ENCODE measurements around the gene CACNB3.
"Not testable (repeated sequence)": the region's sequence is repeated elsewhere in the genome, so short reads cannot be mapped to it uniquely, and the experiment has no call there.

The CACNB3 gene

GRCh38 chr12:48857278-48857994 lies 39.1 kb downstream of the CACNB3 start:
- no peak for DNase-seq

GRCh38 chr12:48858043-48858442 lies 39.7 kb downstream of the CACNB3 start:
- no peak for DNase-seq

GRCh38 chr12:48859607-48860006 lies 41.3 kb downstream of the CACNB3 start:
- no peak for DNase-seq

DNA sequence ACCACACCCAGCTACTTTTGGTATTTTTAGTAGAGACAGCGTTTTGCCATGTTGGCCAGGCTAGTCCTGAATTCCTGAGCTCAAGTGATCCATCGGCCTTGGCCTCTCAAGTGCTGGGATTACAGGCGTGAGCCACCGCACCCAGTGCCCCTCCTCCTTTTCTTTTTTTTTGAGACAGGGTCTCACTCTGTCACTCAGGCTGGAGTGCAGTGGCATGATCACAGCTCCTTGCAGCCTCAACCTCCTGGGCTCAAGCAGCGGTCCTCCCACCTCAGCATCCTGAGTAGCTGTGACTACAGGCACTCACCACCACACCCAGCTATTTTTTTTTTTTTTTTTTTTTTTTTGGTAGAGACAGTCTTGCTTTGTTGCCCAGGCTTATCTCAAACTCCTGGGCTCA lies 41.9 kb downstream of the CACNB3 start:
- DNase-seq: not testable (repeated sequence)

GRCh38 chr12:48861111-48861510 lies 42.8 kb downstream of the CACNB3 start:
- no peak for DNase-seq

DNA sequence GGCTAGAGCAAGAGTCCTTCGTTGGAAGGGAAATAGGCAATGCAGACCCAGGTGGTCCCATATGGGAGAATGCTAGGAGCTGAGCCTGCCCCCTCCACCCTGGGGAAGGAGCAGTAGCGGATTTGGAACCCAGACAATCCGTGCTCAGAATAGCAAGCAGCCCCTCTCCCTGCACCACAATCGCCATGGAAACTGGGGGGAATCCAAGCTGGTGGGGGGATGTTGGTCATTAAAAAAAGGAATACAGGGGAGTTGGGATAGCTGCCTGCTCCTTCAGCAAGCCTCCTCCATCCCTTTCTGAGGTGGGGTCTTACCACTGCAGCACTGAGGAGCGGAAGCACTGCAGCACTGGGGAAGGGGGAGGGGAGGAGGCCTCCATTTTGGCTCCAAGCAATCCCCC lies 44.5 kb downstream of the CACNB3 start:
- DNase-seq: no peak

GRCh38 chr12:48863291-48863690 lies 45.0 kb downstream of the CACNB3 start:
- DNase-seq: no peak

- DNase-seq: peak; percentile 89 to 92
Observed at GRCh38 chr12:48865281-48866051, 47.2 kb downstream of the CACNB3 start, which contains the start of gene RND1. RND1 (minus strand) TSS chr12:48865870; CDS start chr12:48865767, 103 bp downstream.

GRCh38 chr12:48866052-48866711 lies 47.9 kb downstream of the CACNB3 start:
- no peak for DNase-seq

DNA sequence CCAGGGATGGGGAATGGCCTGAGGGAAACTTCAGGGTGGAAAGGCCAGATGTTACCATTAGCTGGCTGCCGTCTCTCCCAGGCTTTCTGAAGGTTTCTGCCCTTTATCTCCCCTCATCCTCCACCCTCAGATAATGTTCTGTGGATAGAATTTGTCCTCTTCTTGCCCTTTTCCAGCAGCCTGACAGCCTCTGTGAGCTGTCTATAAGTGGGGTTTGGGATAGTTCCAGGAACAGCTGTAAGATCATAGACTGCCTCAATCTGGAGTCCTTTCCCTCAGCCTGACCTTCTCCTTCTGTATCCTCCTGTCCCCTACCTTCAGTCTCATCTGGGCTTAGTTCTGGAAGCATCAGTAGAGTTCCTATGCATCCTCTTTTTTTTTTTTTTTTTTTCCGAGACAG lies 50.2 kb downstream of the CACNB3 start:
- DNase-seq: no peak

DNA sequence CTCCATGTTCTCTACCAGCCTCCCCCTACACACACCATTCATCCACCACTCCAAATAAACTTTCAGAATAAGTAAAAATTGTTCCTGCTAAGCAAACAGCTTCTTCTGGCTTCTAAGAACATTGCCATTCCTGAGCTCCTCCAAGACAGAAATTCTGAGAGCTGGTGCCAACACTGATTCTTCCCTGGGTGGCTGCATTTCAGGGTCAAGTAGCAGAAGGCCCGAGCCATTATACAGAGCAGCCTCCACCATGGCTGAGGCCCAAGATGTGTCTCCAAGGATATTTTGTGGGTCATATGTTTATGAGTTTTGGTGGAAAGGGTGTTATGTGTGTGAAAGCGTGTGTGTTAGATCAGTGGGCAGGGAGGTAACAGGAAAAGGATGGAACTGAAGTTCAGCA lies 50.9 kb downstream of the CACNB3 start:
- DNase-seq: no peak

DNA sequence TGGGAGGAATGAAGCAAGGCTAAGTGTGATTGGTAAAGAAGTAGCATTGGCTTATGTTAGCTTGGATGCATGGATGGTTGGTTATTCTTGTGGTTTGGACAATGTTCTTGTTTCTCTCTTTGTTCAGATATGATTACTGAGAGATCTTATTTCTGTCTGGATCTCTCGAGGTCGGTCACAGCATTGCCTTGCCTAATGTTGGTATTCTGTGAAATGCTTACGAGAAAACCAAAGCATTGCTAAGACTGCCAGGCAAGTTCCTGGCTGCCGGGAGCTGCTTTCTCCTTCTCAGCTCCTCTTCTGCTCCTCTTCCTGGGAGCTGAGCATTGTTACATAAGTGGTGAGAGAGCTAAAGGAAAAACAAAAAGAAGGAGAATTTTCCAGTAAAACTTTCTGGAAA lies 54.8 kb downstream of the CACNB3 start:
- DNase-seq: peak in 1 of 2 donors; percentile 47

DNA sequence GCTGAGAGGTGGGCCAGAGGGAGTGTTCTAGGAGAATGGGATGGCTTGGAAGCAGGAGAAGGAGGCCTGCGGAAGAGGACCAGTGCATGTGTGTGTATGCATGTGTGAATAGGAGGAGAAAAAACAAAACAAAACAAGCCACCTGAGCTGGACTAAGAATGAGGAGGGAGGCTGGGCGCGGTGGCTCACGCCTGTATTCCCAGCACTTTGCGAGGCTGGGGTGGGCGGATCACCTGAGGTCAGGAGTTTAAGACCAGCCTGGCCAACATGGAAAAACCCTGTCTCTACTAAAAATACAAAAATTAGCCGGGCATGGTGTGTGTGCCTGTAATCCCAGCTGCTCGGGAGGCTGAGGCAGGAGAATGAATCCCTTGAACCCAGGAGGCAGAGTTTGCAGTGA lies 55.2 kb downstream of the CACNB3 start:
- not testable (repeated sequence) for DNase-seq

DNA sequence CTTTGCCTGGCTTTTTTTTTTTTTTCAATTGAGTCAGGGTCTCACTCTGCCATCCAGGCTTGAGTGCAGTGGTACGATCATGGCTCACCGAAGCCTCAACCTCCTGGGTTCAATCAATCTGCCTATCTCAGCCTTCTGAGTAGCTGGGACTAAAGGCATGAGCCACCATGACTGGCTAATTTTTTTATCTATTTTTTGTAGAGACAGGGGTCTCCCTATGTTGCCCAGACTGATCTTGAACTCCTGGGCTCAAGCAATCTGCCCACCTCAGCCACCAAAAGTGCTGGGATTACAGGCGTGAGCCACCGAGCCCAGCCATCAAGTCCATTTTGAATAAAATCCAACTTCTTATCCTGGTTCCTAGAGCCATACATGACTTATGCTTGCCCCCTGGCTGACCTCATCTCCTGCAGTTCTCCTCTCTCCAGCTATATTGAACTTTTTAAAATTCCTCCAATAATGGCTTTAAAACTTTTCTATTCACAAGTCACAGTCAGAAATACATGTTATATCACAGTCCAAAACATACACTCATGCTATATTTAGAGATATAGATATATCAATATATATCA lies 57.7 kb downstream of the CACNB3 start:
- DNase-seq: no peak

All from hippocampal formation (tissue), 2 donors.